ENCODE measurements around the gene ARL13A.
"Not testable (repeated sequence)": the region's sequence is repeated elsewhere in the genome, so short reads cannot be mapped to it uniquely, and the experiment has no call there.

DNA sequence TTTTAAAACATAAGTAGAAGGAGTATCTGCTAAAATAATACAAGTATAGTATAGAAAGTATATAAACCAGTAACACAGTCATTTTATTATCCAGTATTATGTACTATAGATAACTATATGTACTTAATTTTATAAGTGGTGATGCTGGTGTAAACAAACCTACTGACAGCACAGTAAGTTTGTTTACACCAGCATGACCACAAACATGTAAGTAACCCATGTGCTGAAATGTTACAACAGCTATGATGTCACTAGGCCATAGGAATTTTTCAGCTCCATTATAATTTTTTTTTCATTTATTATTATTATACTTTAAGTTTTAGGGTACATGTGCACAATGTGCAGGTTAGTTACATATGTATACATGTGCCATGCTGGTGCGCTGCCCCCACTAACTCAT lies 42.5 kb downstream of the ARL13A start:
- TF ChIP-seq, protein P1, sequence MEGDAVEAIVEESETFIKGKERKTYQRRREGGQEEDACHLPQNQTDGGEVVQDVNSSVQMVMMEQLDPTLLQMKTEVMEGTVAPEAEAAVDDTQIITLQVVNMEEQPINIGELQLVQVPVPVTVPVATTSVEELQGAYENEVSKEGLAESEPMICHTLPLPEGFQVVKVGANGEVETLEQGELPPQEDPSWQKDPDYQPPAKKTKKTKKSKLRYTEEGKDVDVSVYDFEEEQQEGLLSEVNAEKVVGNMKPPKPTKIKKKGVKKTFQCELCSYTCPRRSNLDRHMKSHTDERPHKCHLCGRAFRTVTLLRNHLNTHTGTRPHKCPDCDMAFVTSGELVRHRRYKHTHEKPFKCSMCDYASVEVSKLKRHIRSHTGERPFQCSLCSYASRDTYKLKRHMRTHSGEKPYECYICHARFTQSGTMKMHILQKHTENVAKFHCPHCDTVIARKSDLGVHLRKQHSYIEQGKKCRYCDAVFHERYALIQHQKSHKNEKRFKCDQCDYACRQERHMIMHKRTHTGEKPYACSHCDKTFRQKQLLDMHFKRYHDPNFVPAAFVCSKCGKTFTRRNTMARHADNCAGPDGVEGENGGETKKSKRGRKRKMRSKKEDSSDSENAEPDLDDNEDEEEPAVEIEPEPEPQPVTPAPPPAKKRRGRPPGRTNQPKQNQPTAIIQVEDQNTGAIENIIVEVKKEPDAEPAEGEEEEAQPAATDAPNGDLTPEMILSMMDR (IDR thresholded peaks at IDR 0.05 in 2 of 3, conservative IDR thresholded peaks at IDR 0.05 in 1 of 3; ENCODE audit: borderline replicate concordance in 1 of 3, insufficient read depth in 1 of 3, low read depth in 2 of 3, low read length in 2 of 3): not testable (repeated sequence)
- TF ChIP-seq CEBPB (IDR thresholded peaks at IDR 0.05; ENCODE audit: low read depth); POLR2A (IDR thresholded peaks at IDR 0.05; ENCODE audit: borderline replicate concordance, extremely low read depth, insufficient read depth, insufficient read length); POLR2AphosphoS5 (IDR thresholded peaks at IDR 0.05; ENCODE audit: low read depth, low read length); FOSL1 (IDR thresholded peaks at IDR 0.05; ENCODE audit: low read depth); YY1 (IDR thresholded peaks at IDR 0.05; ENCODE audit: extremely low read depth, insufficient replicate concordance, low read depth, low read length); ZNF274 (IDR thresholded peaks at IDR 0.05; ENCODE audit: low read depth, low read length); ELF1 (IDR thresholded peaks at IDR 0.05; ENCODE audit: borderline replicate concordance, low read depth): not testable (repeated sequence)
- TF ChIP-seq, protein P2, sequence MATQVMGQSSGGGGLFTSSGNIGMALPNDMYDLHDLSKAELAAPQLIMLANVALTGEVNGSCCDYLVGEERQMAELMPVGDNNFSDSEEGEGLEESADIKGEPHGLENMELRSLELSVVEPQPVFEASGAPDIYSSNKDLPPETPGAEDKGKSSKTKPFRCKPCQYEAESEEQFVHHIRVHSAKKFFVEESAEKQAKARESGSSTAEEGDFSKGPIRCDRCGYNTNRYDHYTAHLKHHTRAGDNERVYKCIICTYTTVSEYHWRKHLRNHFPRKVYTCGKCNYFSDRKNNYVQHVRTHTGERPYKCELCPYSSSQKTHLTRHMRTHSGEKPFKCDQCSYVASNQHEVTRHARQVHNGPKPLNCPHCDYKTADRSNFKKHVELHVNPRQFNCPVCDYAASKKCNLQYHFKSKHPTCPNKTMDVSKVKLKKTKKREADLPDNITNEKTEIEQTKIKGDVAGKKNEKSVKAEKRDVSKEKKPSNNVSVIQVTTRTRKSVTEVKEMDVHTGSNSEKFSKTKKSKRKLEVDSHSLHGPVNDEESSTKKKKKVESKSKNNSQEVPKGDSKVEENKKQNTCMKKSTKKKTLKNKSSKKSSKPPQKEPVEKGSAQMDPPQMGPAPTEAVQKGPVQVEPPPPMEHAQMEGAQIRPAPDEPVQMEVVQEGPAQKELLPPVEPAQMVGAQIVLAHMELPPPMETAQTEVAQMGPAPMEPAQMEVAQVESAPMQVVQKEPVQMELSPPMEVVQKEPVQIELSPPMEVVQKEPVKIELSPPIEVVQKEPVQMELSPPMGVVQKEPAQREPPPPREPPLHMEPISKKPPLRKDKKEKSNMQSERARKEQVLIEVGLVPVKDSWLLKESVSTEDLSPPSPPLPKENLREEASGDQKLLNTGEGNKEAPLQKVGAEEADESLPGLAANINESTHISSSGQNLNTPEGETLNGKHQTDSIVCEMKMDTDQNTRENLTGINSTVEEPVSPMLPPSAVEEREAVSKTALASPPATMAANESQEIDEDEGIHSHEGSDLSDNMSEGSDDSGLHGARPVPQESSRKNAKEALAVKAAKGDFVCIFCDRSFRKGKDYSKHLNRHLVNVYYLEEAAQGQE (IDR thresholded peaks at IDR 0.05; ENCODE audit: low read depth): not testable (repeated sequence)
- TF ChIP-seq, protein P3, sequence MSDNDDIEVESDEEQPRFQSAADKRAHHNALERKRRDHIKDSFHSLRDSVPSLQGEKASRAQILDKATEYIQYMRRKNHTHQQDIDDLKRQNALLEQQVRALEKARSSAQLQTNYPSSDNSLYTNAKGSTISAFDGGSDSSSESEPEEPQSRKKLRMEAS (IDR thresholded peaks at IDR 0.05): not testable (repeated sequence)
